HEK293T (cell line): ENCODE results near the gene DNMT3L.

ENCODE experiments used
- CTCF ChIA-PET: fragments of 350-600 bp; formaldehyde crosslinking; extraction: SDS; loops from one replicate; lab custom pipeline; 2021; ENCODE audit warnings: antibody characterized with exemption, inconsistent platforms; lab: Yijun Ruan, JAX
- POLR2A ChIA-PET: fragments of 350-600 bp; formaldehyde crosslinking; extraction: SDS; loops from one replicate; lab custom pipeline; 2020; ENCODE audit warnings: antibody characterized with exemption, inconsistent platforms; lab: Yijun Ruan, JAX
- DNase-seq: peaks from one replicate; pipeline ENCODE4 v3.0.0; 2012; ENCODE audit warnings: mixed read lengths; ENCODE audit errors: extremely low spot score
- ARNT ChIP-seq: fragments of 450-650 bp; IDR thresholded peaks from 2 replicates; pipeline ENCODE4 v1.6.1; 2017; ENCODE audit warnings: mild to moderate bottlenecking
- BHLHE40 ChIP-seq: fragments of 450-650 bp; IDR thresholded peaks from 2 replicates; pipeline ENCODE4 v1.6.1; 2016; ENCODE audit warnings: mild to moderate bottlenecking, moderate library complexity, borderline replicate concordance
- CTBP1 ChIP-seq: fragments of 450-650 bp; IDR thresholded peaks from 2 replicates; pipeline ENCODE4 v1.6.1; 2016; ENCODE audit warnings: borderline replicate concordance
- ELF4 ChIP-seq: fragments of 450-650 bp; IDR thresholded peaks from 2 replicates; pipeline ENCODE4 v1.6.1; 2017; ENCODE audit warnings: antibody characterized with exemption
- FOXA1 ChIP-seq: fragments of 450-650 bp; IDR thresholded peaks from 2 replicates; pipeline ENCODE4 v1.6.1; 2016; ENCODE audit warnings: mild to moderate bottlenecking
- FOXK2 ChIP-seq: fragments of 450-650 bp; IDR thresholded peaks from 2 replicates; pipeline ENCODE4 v1.6.1; 2016; ENCODE audit warnings: mild to moderate bottlenecking
- FOXM1 ChIP-seq: fragments of 450-650 bp; IDR thresholded peaks from 2 replicates; pipeline ENCODE4 v1.6.1; 2017; ENCODE audit warnings: mild to moderate bottlenecking, borderline replicate concordance
- HDGF ChIP-seq: fragments of 450-650 bp; IDR thresholded peaks from 2 replicates; pipeline ENCODE4 v1.6.1; 2017; ENCODE audit warnings: antibody characterized with exemption, borderline replicate concordance
- L3MBTL2 ChIP-seq: fragments of 450-650 bp; conservative IDR thresholded peaks from 2 replicates; pipeline ENCODE4 v1.6.1; 2016; ENCODE audit warnings: mild to moderate bottlenecking
- LEF1 ChIP-seq: fragments of 450-650 bp; IDR thresholded peaks from 2 replicates; pipeline ENCODE4 v1.6.1; 2017; ENCODE audit warnings: mild to moderate bottlenecking, borderline replicate concordance
- NFRKB ChIP-seq: fragments of 450-650 bp; IDR thresholded peaks from 2 replicates; pipeline ENCODE4 v1.6.1; 2016; ENCODE audit warnings: mild to moderate bottlenecking, moderate library complexity
- PKNOX1 ChIP-seq: fragments of 450-650 bp; IDR thresholded peaks from 2 replicates; pipeline ENCODE4 v1.6.1; 2016
- SP1 ChIP-seq: fragments of 450-650 bp; IDR thresholded peaks from 2 replicates; pipeline ENCODE4 v1.6.1; 2017
- SUZ12 ChIP-seq: fragments of 450-650 bp; IDR thresholded peaks from 2 replicates; pipeline ENCODE4 v1.6.1; 2016; ENCODE audit warnings: mild to moderate bottlenecking
- TARDBP ChIP-seq: fragments of 450-650 bp; IDR thresholded peaks from 2 replicates; pipeline ENCODE4 v1.6.1; 2016
- ZNF384 ChIP-seq: fragments of 450-650 bp; IDR thresholded peaks from 2 replicates; pipeline ENCODE4 v1.6.1; 2016

DNMT3L gene

GRCh38 chr21:44290327-44291077, 28.8 kb upstream of the DNMT3L start:
- ChIA-PET POLR2A (no interaction called here), CTCF (no interaction called here)
- no peak for DNase-seq
- TF ChIP-seq HDGF (no peak), ZNF384 (no peak), SP1 (no peak), ARNT (no peak), PKNOX1 (no peak), SUZ12 (no peak), FOXM1 (no peak), FOXK2 (no peak), LEF1 (no peak)

DNA sequence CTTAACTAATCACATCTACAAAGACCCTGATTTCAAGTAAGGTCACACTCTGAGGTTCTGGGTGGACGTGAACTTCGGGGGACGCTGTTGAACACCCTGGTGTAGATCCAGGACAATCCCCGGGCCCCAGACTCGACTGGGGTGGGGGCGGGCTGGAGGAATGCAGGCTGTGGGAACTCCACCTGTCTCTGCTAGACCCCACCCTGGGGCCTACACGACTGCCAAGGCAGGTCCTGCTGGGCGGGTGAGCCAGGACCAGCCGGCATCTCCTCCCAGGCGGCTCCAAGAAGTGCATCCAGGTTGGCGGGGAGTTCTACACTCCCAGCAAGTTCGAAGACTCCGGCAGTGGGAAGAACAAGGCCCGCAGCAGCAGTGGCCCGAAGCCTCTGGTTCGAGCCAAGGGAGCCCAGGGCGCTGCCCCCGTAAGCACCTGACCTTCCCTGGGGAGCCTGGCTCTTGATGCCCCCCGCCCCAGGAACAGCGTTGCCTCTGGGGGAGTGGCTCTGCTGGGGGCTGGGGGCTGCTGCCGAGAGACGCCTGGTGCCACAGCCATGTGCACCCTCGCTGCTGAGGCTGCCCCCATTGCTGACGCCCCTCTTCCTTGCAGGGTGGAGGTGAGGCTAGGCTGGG, 27.8 kb upstream of the DNMT3L start:
- DNase-seq: no peak
- ChIA-PET POLR2A (no interaction called here), CTCF (no interaction called here)
- no peak for TF ChIP-seq ZNF384
- TF ChIP-seq ELF4: no peak
- TF ChIP-seq SP1: no peak
- TF ChIP-seq CTBP1: no peak
- no peak for TF ChIP-seq FOXA1
- TF ChIP-seq FOXK2: no peak
- no peak for TF ChIP-seq HDGF
- no peak for TF ChIP-seq TARDBP
- TF ChIP-seq LEF1: no peak
- no peak for TF ChIP-seq BHLHE40
- TF ChIP-seq FOXM1: no peak
- TF ChIP-seq L3MBTL2: no peak
- TF ChIP-seq SUZ12: no peak
- no peak for TF ChIP-seq NFRKB
- no peak for TF ChIP-seq ARNT
- TF ChIP-seq PKNOX1: no peak

GRCh38 chr21:44288251-44289110, 26.8 kb upstream of the DNMT3L start:
- ChIA-PET CTCF (no interaction called here), POLR2A (no interaction called here)
- no peak for TF ChIP-seq BHLHE40
- no peak for TF ChIP-seq CTBP1
- no peak for TF ChIP-seq ELF4
- no peak for TF ChIP-seq PKNOX1
- no peak for TF ChIP-seq TARDBP
- TF ChIP-seq FOXK2: no peak
- TF ChIP-seq SP1: no peak
- TF ChIP-seq ARNT: no peak
- no peak for DNase-seq

DNA sequence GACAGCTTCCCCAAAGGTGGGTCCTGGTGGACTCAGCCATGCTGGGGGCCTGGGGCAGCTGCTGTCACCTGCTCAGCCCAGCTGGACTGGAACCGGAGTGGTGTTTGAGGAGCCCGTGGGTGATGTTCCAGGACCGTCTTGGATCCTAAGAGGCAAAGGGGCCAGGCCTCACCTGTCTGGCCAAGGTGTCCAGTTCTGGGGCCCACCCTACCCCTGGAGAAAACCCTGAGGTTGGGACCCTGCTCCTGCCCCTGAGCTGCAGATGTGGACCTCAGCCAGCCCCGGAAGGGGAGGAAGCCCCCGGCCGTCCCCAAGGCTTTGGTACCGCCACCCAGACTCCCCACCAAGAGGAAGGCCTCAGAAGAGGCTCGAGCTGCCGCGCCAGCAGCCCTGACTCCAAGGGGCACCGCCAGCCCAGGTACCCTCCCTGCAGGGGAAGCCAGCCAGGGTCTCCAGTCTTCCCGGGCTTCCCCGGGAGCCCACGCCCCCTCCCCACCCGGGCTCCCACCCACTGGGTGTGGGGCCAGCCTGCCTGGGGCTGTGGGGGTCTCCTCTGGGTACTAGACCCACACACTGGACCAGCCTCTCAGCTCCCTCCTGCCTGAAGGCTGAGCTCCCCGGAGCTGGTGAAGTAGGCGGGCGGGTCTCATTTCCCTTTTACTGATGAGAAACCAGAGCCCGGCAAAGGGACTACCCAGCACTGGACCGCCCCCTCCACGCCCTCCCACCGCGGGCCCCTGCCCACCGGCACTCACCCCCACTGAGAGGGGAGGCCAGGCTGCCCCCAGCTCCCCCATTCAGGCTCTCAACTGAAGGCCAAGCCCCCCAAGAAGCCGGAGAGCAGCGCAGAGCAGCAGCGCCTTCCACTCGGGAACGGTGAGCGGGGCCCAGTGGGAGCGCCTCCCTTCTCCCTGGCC, 25.3 kb upstream of the DNMT3L start:
- CTCF ChIA-PET: no interaction called here
- POLR2A ChIA-PET: no interaction called here
- DNase-seq: no peak
- no peak for TF ChIP-seq SUZ12
- no peak for TF ChIP-seq CTBP1
- TF ChIP-seq ZNF384: no peak
- TF ChIP-seq HDGF: no peak
- TF ChIP-seq L3MBTL2: no peak
- no peak for TF ChIP-seq SP1
- no peak for TF ChIP-seq ARNT
- TF ChIP-seq FOXM1: no peak
- no peak for TF ChIP-seq BHLHE40
- TF ChIP-seq LEF1: no peak
- TF ChIP-seq PKNOX1: no peak
- TF ChIP-seq NFRKB: no peak
- no peak for TF ChIP-seq FOXK2
- TF ChIP-seq FOXA1: no peak
- TF ChIP-seq TARDBP: no peak
- no peak for TF ChIP-seq ELF4
